Lower leg skin (tissue), 3 donors: ENCODE data around the gene UROC1.

ENCODE experiments used
- POLR2A ChIP-seq, 2 donors: fragments of 450-650 bp; IDR thresholded peaks; one replicate each; pipeline ENCODE4 v1.6.1; 2016 to 2017; ENCODE audit warnings: antibody characterized with exemption in 2 of 2, mild to moderate bottlenecking in 1 of 2, moderate library complexity in 1 of 2
- TF ChIP-seq, protein P1 (sequence below), 3 donors: fragments of 450-650 bp; IDR thresholded peaks; one replicate each; pipeline ENCODE4 v1.5.1; 2016; ENCODE audit warnings: antibody characterized with exemption in 3 of 3, mild to moderate bottlenecking in 3 of 3, moderate library complexity in 2 of 3

DNA sequence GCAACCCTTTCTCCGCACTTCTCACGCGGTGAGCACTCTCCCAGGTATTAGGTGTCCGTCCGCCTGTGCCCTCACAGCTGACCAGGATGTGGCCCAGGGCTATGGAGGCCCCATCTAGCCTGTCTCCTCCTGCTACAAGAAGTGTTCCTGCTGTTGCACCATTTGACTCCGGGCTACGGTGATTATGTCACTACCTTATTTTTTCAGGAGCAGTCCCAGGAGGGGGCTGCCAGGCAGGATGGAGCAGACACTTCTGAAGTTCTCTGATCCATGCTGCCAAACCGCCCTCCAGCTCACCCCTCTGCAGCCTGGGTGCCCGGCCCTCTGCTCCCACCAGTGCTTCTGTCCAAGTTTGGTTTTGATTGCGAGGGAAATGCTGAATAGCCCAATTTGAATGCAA, 78.8 kb downstream of the UROC1 start:
- no peak for TF ChIP-seq POLR2A (IDR thresholded peaks at IDR 0.05)
- TF ChIP-seq, protein P1, sequence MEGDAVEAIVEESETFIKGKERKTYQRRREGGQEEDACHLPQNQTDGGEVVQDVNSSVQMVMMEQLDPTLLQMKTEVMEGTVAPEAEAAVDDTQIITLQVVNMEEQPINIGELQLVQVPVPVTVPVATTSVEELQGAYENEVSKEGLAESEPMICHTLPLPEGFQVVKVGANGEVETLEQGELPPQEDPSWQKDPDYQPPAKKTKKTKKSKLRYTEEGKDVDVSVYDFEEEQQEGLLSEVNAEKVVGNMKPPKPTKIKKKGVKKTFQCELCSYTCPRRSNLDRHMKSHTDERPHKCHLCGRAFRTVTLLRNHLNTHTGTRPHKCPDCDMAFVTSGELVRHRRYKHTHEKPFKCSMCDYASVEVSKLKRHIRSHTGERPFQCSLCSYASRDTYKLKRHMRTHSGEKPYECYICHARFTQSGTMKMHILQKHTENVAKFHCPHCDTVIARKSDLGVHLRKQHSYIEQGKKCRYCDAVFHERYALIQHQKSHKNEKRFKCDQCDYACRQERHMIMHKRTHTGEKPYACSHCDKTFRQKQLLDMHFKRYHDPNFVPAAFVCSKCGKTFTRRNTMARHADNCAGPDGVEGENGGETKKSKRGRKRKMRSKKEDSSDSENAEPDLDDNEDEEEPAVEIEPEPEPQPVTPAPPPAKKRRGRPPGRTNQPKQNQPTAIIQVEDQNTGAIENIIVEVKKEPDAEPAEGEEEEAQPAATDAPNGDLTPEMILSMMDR (IDR thresholded peaks at IDR 0.05): no peak
